Hepatocyte (in vitro differentiated cells): ENCODE measurements around the gene PPOX. TPM values are rescaled to one million over a fixed set of nuclear protein-coding genes. Genes with fewer than 3 reads are reported as not detected.

Experiments
- DNase-seq: peaks from one replicate; pipeline ENCODE4 v3.0.0-alpha.2; 2016; ENCODE audit warnings: low spot score
- H2AFZ ChIP-seq: fragments of 200-600 bp; sonication (generic); 2 replicates; pipeline ENCODE4 v1.6.0; 2016; ENCODE audit warnings: antibody characterized with exemption, mild to moderate bottlenecking
- H3K27ac ChIP-seq: fragments of 200-600 bp; sonication (generic); 2 replicates; pipeline ENCODE4 v1.5.1; 2016; ENCODE audit warnings: mild to moderate bottlenecking
- H3K27me3 ChIP-seq: fragments of 200-600 bp; sonication (generic); 2 replicates; pipeline ENCODE4 v1.6.1; 2016
- H3K36me3 ChIP-seq: fragments of 200-600 bp; sonication (generic); replicated peaks from 2 replicates; pipeline ENCODE4 v1.5.1; 2016; ENCODE audit warnings: low read depth; ENCODE audit not compliant: insufficient read depth
- H3K4me1 ChIP-seq: fragments of 200-600 bp; sonication (generic); 2 replicates; pipeline ENCODE4 v1.5.1; 2016; ENCODE audit warnings: mild to moderate bottlenecking, moderate library complexity; ENCODE audit not compliant: insufficient read depth
- H3K4me2 ChIP-seq: fragments of 200-600 bp; sonication (generic); 2 replicates; pipeline ENCODE4 v1.6.0; 2016
- H3K4me3 ChIP-seq: fragments of 200-600 bp; sonication (generic); 2 replicates; pipeline ENCODE4 v1.5.1; 2016; ENCODE audit warnings: mild to moderate bottlenecking
- H3K79me2 ChIP-seq: fragments of 200-600 bp; sonication (generic); 2 replicates; pipeline ENCODE4 v1.6.0; 2017; ENCODE audit warnings: mild to moderate bottlenecking
- H3K9me2 ChIP-seq: fragments of 200-600 bp; sonication (generic); replicated peaks from 2 replicates; pipeline ENCODE4 v1.6.0; 2017; ENCODE audit warnings: mild to moderate bottlenecking; ENCODE audit not compliant: insufficient read depth
- H3K9me3 ChIP-seq: fragments of 200-600 bp; sonication (generic); 2 replicates; pipeline ENCODE4 v1.5.1; 2016; ENCODE audit warnings: low read depth, mild to moderate bottlenecking
- H4K20me1 ChIP-seq: fragments of 200-600 bp; sonication (generic); 2 replicates; pipeline ENCODE4 v1.6.0; 2016; ENCODE audit warnings: mild to moderate bottlenecking; ENCODE audit not compliant: insufficient read depth, poor library complexity, severe bottlenecking
- EZH2 ChIP-seq: fragments of 200-600 bp; sonication (generic); IDR thresholded peaks from 2 replicates; pipeline ENCODE4 v1.6.1; 2016; ENCODE audit warnings: antibody characterized with exemption, mild to moderate bottlenecking, borderline replicate concordance
- EZH2phosphoT487 ChIP-seq: fragments of 200-600 bp; sonication (generic); IDR thresholded peaks from one replicate; pipeline ENCODE4 v1.6.1; 2018; ENCODE audit warnings: antibody characterized with exemption, mild to moderate bottlenecking, low read depth, moderate library complexity; ENCODE audit not compliant: unreplicated experiment, severe bottlenecking
- WGBS: methylation state at CpG from one replicate; pipeline ENCODE4 v1.1.6; 2016; ENCODE audit warnings: low lambda C conversion rate; ENCODE audit errors: missing lambda C conversion rate; 5-methylcytosine and 5-hydroxymethylcytosine counted together
- polyA plus RNA-seq: library from polyadenylated mRNA; unstranded; fragments of >200 nt; fragmentation: Nextera tagmentation; extraction: Ambion mirVana; gene quantifications from 2 replicates; pipeline ENCODE4 v1.2.1, GENCODE V29; 2016
- total RNA-seq: library from RNA; depleted of rRNA; stranded (reverse); fragments of >200 nt; gene quantifications from 2 replicates; pipeline ENCODE4 v1.2.3, GENCODE V29; 2014
- TF ChIP-seq, protein P1 (sequence below): fragments of 200-600 bp; sonication (generic); IDR thresholded peaks from 2 replicates; pipeline ENCODE4 v1.5.1; 2016; ENCODE audit warnings: antibody characterized with exemption, mild to moderate bottlenecking; ENCODE audit not compliant: poor library complexity

The PPOX gene
- total and polyA plus RNA-seq, 2 experiments from 2014 or later = 11.2 to 30.7 TPM

DNA sequence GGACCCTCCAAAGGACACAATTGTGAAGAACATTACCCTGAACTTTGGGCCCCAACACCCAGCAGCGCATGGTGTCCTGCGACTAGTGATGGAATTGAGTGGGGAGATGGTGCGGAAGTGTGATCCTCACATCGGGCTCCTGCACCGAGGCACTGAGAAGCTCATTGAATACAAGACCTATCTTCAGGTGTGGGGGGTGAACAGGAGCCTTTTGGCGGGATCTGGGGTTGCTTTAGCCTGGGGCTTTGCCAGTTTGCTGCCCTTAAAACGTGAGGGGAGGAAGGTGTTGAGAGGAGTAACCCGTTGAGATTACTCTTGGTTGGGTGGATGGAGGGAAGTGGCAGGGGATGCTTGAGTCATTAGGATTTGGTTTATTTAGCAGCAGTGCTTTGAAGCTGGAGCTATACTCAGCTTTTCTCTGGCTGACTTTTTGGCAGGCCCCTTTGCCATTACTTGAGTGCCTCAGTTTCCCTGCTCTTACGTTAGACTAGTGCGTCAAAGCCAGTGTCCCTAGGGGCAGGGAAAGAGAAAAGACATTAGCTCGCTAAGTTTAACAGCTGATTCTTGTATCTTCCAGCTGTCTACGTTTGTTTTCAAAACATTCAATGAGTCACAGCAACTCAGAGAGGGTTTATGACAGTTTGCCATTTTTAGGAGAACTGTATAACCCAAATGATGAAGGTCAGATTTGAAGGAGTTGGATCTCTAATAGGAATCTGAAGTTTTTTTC is 40.4 kb downstream of the PPOX start:
- peaks cover 13% of the 10 kb centered on the region for H3K4me1 ChIP-seq
- TF ChIP-seq EZH2phosphoT487 = no peak
- no peaks in the 10 kb centered on the region for H4K20me1 ChIP-seq
- no peak overlapping the region for H3K4me3 ChIP-seq
- no peaks in the 10 kb centered on the region for H3K27me3 ChIP-seq
- no peak overlapping the region for H3K4me2 ChIP-seq
- no peaks in the 10 kb centered on the region for H3K9me3 ChIP-seq
- H2AFZ ChIP-seq = no peak overlapping the region
- DNase-seq = no peak
- 87% methylated on average over 12 of the region's 12 CpGs for WGBS
- peaks cover 42% of the 10 kb centered on the region for H3K79me2 ChIP-seq
- peaks cover 3% of the 10 kb centered on the region for H3K36me3 ChIP-seq
- H3K27ac ChIP-seq = peak overlapping the region; percentile 81
- H3K9me2 ChIP-seq = no peaks in the 10 kb centered on the region

DNA sequence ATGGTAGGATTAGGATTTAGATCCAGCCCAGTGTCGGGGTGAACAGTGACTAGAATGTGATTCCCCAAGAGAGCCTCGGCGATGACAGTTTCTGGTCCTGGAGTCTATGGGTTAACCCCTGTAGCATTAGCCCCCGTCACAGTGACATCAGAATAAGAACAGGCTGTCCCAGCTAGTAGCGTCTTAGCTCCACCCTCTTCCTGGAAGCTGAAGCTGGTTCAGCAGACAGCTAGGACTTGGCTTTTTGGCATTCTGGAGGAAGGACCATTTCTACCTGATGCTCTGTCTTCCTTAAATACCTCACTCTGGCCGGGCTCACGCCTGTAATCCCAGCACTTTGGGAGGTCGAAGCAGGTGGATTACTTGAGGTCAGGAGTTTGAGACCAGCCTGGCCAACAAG is 40.9 kb downstream of the PPOX start:
- TF ChIP-seq, protein P1, sequence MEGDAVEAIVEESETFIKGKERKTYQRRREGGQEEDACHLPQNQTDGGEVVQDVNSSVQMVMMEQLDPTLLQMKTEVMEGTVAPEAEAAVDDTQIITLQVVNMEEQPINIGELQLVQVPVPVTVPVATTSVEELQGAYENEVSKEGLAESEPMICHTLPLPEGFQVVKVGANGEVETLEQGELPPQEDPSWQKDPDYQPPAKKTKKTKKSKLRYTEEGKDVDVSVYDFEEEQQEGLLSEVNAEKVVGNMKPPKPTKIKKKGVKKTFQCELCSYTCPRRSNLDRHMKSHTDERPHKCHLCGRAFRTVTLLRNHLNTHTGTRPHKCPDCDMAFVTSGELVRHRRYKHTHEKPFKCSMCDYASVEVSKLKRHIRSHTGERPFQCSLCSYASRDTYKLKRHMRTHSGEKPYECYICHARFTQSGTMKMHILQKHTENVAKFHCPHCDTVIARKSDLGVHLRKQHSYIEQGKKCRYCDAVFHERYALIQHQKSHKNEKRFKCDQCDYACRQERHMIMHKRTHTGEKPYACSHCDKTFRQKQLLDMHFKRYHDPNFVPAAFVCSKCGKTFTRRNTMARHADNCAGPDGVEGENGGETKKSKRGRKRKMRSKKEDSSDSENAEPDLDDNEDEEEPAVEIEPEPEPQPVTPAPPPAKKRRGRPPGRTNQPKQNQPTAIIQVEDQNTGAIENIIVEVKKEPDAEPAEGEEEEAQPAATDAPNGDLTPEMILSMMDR = no peak
- TF ChIP-seq EZH2 (no peak), EZH2phosphoT487 (no peak)
- peak overlapping the region; percentile 81 for H3K27ac ChIP-seq
- peaks cover 43% of the 10 kb centered on the region for H3K79me2 ChIP-seq
- no peaks in the 10 kb centered on the region for H3K9me3 ChIP-seq
- H3K4me2 ChIP-seq = no peak overlapping the region
- H3K4me3 ChIP-seq = no peak overlapping the region
- no peaks in the 10 kb centered on the region for H3K27me3 ChIP-seq
- WGBS = 75% methylated on average over 8 of the region's 8 CpGs
- H4K20me1 ChIP-seq = no peaks in the 10 kb centered on the region
- H3K4me1 ChIP-seq = peaks cover 11% of the 10 kb centered on the region
- no peak overlapping the region for H2AFZ ChIP-seq
- H3K9me2 ChIP-seq = no peaks in the 10 kb centered on the region
- DNase-seq = no peak
- H3K36me3 ChIP-seq = peaks cover 3% of the 10 kb centered on the region

DNA sequence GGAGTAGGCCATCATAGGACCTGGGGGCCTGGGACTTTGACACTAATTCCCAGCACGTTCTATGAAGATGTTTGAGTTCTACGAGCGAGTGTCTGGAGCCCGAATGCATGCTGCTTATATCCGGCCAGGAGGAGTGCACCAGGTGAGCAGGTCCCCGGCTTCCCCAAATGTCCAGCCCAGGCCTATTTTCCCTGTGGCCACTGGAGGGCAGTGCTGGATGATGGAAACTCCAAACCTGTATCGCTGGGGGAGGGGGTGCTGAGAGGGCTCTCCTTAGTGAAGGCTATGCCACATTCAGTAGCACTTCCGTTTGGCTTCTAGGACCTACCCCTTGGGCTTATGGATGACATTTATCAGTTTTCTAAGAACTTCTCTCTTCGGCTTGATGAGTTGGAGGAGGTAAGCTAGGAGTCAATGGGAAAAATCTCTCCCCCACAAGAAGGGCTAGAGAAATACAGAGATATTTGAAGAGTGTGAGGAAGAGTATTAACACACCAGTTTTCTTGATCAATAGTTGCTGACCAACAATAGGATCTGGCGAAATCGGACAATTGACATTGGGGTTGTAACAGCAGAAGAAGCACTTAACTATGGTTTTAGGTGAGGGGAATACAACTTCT is 43.7 kb downstream of the PPOX start:
- H3K27ac ChIP-seq = no peak overlapping the region
- H3K4me1 ChIP-seq = peaks cover 4% of the 10 kb centered on the region
- H3K27me3 ChIP-seq = no peaks in the 10 kb centered on the region
- H4K20me1 ChIP-seq = no peaks in the 10 kb centered on the region
- no peak overlapping the region for H2AFZ ChIP-seq
- H3K4me3 ChIP-seq = no peak overlapping the region
- peaks cover 10% of the 10 kb centered on the region for H3K36me3 ChIP-seq
- 33% methylated on average over 11 of the region's 11 CpGs for WGBS
- TF ChIP-seq EZH2phosphoT487 (no peak), EZH2 (no peak)
- TF ChIP-seq, protein P1 = peak; percentile 82
- peak; percentile 92 for DNase-seq
- H3K9me3 ChIP-seq = no peaks in the 10 kb centered on the region
- no peaks in the 10 kb centered on the region for H3K9me2 ChIP-seq
- no peak overlapping the region for H3K4me2 ChIP-seq
- H3K79me2 ChIP-seq = peaks cover 18% of the 10 kb centered on the region

DNA sequence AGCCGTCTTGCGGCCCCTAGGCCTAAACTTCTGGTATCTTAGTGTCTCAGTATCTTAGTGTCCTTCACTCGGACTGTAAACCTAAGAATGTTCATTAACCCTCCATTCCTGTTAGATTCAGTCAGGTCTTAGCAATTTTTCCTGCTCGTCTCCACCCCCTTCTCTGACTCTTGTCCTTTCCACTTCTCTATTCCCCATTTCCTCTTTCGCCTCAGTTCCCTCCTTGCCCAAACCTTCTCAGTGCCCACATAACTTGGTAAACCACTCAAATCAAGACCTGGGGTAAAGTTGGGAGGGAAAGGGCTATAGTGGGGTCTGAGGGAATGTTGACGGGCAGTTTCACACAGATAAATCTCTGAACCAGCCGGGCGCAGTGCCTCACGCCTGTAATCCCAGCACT is 48.1 kb downstream of the PPOX start:
- H3K27ac ChIP-seq = no peak overlapping the region
- peaks cover 10% of the 10 kb centered on the region for H3K36me3 ChIP-seq

More for the DNA sequence above, 48.1 kb downstream of the PPOX start:
- H2AFZ ChIP-seq = no peak overlapping the region
- no peaks in the 10 kb centered on the region for H4K20me1 ChIP-seq
- peaks cover 14% of the 10 kb centered on the region for H3K79me2 ChIP-seq
- H3K4me2 ChIP-seq = no peak overlapping the region
- WGBS = 95% methylated on average over 9 of the region's 9 CpGs
- peaks cover 31% of the 10 kb centered on the region for H3K4me1 ChIP-seq
- DNase-seq = no peak
- H3K9me2 ChIP-seq = no peaks in the 10 kb centered on the region
- TF ChIP-seq EZH2 (no peak), EZH2phosphoT487 (no peak)
- TF ChIP-seq, protein P1 = no peak
- no peak overlapping the region for H3K4me3 ChIP-seq
- H3K27me3 ChIP-seq = no peaks in the 10 kb centered on the region
- H3K9me3 ChIP-seq = no peaks in the 10 kb centered on the region
